HepG2 (cell line): ENCODE data around the gene PAFAH1B2.

Experiments used
- HBP1 ChIP-seq: IDR thresholded peaks from 2 replicates; pipeline ENCODE4 v1.6.1; 2016; ENCODE audit warnings: low read depth, control low read depth
- HDAC6 ChIP-seq: fragments of 200-600 bp; sonication (generic); IDR thresholded peaks from 2 replicates; pipeline ENCODE4 v1.7.0; 2017; ENCODE audit warnings: mild to moderate bottlenecking, antibody characterized with exemption, low read length, low read depth
- HNF4A ChIP-seq: sonication (generic); formaldehyde crosslinking; IDR thresholded peaks from 2 replicates; pipeline ENCODE4 v1.4.0; 2020; ENCODE audit warnings: missing genetic modification reagents
- SMARCE1 ChIP-seq: fragments of 450-650 bp; IDR thresholded peaks from 2 replicates; pipeline ENCODE4 v1.6.1; 2017; ENCODE audit warnings: borderline replicate concordance
- ZBTB3 ChIP-seq: sonication (generic); formaldehyde crosslinking; IDR thresholded peaks from 2 replicates; pipeline ENCODE4 v1.4.0; 2020; ENCODE audit warnings: low read depth, mild to moderate bottlenecking, moderate library complexity, missing genetic modification reagents, borderline replicate concordance
- ZNF605 ChIP-seq: sonication (generic); formaldehyde crosslinking; IDR thresholded peaks from 2 replicates; pipeline ENCODE4 v1.8.0; 2022; ENCODE audit warnings: mild to moderate bottlenecking, missing genetic modification reagents
- ZNF644 ChIP-seq: IDR thresholded peaks from 2 replicates; pipeline ENCODE4 v1.6.1; 2016; ENCODE audit warnings: low read depth
- TF ChIP-seq, protein P1 (sequence below): sonication (generic); formaldehyde crosslinking; IDR thresholded peaks from 2 replicates; pipeline ENCODE4 v1.5.0; 2020; ENCODE audit warnings: mild to moderate bottlenecking, missing genetic modification reagents, moderate library complexity
- TF ChIP-seq, protein P2 (sequence below): sonication (generic); formaldehyde crosslinking; conservative IDR thresholded peaks from 2 replicates; pipeline ENCODE4 v1.4.0; 2020; ENCODE audit warnings: missing genetic modification reagents
- TF ChIP-seq, protein P3 (sequence below): sonication (generic); formaldehyde crosslinking; IDR thresholded peaks from 2 replicates; pipeline ENCODE4 v1.4.0; 2020; ENCODE audit warnings: missing genetic modification reagents

GRCh38 chr11:117222991-117223740 is 79.1 kb downstream of the PAFAH1B2 start:
- TF ChIP-seq ZNF605 (no peak), ZNF644 (CRISPR knock-in tag) (no peak), ZBTB3 (CRISPR knock-in tag) (no peak), HNF4A (CRISPR knock-in tag) (no peak), HBP1 (no peak), HDAC6 (no peak), SMARCE1 (no peak)
- TF ChIP-seq, protein P1, sequence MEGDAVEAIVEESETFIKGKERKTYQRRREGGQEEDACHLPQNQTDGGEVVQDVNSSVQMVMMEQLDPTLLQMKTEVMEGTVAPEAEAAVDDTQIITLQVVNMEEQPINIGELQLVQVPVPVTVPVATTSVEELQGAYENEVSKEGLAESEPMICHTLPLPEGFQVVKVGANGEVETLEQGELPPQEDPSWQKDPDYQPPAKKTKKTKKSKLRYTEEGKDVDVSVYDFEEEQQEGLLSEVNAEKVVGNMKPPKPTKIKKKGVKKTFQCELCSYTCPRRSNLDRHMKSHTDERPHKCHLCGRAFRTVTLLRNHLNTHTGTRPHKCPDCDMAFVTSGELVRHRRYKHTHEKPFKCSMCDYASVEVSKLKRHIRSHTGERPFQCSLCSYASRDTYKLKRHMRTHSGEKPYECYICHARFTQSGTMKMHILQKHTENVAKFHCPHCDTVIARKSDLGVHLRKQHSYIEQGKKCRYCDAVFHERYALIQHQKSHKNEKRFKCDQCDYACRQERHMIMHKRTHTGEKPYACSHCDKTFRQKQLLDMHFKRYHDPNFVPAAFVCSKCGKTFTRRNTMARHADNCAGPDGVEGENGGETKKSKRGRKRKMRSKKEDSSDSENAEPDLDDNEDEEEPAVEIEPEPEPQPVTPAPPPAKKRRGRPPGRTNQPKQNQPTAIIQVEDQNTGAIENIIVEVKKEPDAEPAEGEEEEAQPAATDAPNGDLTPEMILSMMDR (CRISPR knock-in tag), result no peak
- TF ChIP-seq, protein P2, sequence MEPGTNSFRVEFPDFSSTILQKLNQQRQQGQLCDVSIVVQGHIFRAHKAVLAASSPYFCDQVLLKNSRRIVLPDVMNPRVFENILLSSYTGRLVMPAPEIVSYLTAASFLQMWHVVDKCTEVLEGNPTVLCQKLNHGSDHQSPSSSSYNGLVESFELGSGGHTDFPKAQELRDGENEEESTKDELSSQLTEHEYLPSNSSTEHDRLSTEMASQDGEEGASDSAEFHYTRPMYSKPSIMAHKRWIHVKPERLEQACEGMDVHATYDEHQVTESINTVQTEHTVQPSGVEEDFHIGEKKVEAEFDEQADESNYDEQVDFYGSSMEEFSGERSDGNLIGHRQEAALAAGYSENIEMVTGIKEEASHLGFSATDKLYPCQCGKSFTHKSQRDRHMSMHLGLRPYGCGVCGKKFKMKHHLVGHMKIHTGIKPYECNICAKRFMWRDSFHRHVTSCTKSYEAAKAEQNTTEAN (CRISPR knock-in tag), result no peak
- TF ChIP-seq, protein P3, sequence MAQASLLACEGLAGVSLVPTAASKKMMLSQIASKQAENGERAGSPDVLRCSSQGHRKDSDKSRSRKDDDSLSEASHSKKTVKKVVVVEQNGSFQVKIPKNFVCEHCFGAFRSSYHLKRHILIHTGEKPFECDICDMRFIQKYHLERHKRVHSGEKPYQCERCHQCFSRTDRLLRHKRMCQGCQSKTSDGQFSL (CRISPR knock-in tag), result no peak
